ENCODE data around the gene KNCN.

Gene KNCN

DNA sequence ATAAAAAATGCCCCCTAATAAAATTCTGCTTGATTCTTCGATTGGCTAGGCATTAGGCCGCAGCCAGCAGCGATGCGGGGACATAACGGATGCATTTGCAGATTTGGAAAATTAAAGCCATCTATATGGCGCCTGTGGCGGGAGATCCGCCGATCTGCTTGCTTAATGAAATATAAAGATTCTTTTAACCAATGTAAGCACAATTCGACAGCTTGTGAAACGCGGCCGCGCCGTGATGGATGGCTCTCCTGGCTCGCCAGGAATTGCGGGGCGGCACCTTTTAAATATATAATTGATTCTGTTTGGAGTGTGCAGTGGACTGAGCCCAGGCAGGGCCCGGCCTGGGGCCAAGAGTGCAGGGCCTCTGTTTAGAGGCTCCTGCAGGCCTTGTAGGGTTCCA, 53.8 kb downstream of the KNCN start:
- DNase-seq (ENCODE audit: low spot score): no peak

DNA sequence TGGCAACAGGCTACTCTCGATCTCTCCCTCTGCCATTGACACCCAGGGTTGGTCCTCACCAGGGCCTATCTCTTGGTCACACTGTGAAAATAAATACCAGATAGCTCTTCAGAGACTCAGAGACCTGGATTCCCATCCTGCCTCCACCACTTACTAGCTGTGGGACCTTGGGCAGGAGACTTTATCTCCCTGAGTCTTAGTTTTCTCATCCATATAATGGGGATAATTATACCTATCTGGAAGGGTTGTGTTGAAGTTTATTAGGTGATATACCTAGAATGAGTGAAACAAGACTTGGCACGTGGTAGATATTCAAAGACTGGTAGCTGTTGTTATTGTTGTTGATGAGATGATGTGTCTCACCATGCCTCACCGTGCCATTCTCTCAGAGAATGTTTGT, 54.4 kb downstream of the KNCN start:
- DNase-seq (ENCODE audit: low spot score): no peak

DNA sequence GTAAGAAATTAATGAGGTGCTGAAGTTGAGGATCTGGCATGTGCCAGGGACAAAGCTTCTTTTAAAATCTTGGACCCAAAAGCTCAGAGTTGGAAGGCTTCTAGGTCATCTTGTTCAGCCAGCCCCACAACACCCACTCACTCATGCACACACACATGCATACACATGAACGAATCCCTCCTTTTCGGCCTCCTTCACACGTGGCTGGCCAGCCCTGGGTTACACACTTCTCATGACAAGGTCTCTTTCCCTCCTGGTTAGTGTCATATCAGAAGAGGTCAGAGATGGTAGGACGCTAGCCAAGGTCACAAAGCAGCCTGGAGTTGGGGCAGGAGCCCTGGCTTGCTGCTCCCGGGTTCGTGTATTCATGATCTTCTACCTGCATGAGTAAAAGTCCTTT, 54.9 kb downstream of the KNCN start:
- DNase-seq (ENCODE audit: low spot score): no peak

DNA sequence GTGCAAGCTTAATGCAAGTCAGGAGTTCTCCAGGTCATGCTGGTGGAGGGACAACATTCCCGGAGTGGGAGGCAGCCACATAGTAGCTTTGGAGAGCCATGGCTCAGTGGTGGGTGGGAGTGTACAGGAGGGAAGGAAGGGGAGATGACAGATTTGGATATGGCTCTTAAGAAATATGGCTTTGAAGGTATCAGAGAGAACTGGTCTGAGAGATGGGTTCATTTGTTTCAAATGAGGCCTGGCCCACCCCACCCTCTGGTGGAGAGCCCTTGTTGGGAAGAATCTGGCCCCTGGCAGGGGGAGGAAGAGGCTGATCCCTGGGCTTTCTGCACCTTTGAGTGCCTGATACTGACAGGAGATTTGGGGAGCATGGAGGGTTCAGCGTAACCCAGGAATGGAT, 55.7 kb downstream of the KNCN start:
- no peak for DNase-seq (ENCODE audit: low spot score)
